SK-N-SH treated with all-trans-retinoic acid at 6 μM for 48 hours (cell line): ENCODE measurements around the gene AKAP13.

ENCODE experiments used
- OSR1 ChIP-seq: fragments of 250-450 bp; sonication (Bioruptor Pico); IDR thresholded peaks from 2 replicates; pipeline ENCODE4 v1.8.0; 2022; ENCODE audit warnings: moderate library complexity, mild to moderate bottlenecking, inconsistent platforms
- TCF4 ChIP-seq: fragments of 250-450 bp; sonication (Bioruptor Pico); IDR thresholded peaks from 2 replicates; pipeline ENCODE4 v1.8.0; 2021; ENCODE audit warnings: mild to moderate bottlenecking, moderate library complexity, borderline replicate concordance
- ZFP3 ChIP-seq: fragments of 250-450 bp; sonication (Bioruptor Pico); IDR thresholded peaks from 2 replicates; pipeline ENCODE4 v1.5.0; 2020; ENCODE audit warnings: mild to moderate bottlenecking, moderate library complexity
- ZNF565 ChIP-seq: fragments of 450-650 bp; formaldehyde crosslinking; conservative IDR thresholded peaks from 2 replicates; pipeline ENCODE4 v1.5.0; 2020; ENCODE audit warnings: low read depth, mild to moderate bottlenecking, moderate library complexity
- TF ChIP-seq, protein P1 (sequence below): fragments of 250-450 bp; sonication (Bioruptor Pico); IDR thresholded peaks from 2 replicates; pipeline ENCODE4 v1.8.0; 2020; ENCODE audit warnings: mild to moderate bottlenecking, moderate library complexity, borderline replicate concordance
- TF ChIP-seq, protein P2 (sequence below): fragments of 250-450 bp; sonication (Bioruptor Pico); IDR thresholded peaks from 2 replicates; pipeline ENCODE4 v1.5.0; 2020; ENCODE audit warnings: mild to moderate bottlenecking, moderate library complexity

DNA sequence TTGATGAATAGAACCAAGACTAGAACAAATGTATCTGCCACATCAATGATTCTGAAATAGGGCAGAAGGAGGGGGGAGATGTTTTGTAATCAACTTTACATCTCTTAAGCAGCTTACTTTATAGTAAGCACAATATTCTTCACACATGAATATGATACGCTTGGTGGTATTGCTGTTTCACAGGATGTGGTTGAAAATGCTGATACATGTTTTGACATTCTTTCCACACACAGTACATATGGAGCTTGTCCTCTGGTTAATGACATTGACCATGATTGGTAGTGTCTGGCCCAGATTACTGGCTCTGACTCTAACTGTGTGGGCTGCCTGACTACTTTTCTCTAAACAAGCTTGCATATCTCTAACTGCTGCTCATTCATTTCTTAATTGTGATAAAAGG is 245.5 kb downstream of the AKAP13 start:
- TF ChIP-seq TCF4 (CRISPR knock-in tag) (no peak), ZNF565 (no peak), OSR1 (CRISPR knock-in tag) (no peak), ZFP3 (CRISPR knock-in tag) (no peak)
- TF ChIP-seq, protein P1, sequence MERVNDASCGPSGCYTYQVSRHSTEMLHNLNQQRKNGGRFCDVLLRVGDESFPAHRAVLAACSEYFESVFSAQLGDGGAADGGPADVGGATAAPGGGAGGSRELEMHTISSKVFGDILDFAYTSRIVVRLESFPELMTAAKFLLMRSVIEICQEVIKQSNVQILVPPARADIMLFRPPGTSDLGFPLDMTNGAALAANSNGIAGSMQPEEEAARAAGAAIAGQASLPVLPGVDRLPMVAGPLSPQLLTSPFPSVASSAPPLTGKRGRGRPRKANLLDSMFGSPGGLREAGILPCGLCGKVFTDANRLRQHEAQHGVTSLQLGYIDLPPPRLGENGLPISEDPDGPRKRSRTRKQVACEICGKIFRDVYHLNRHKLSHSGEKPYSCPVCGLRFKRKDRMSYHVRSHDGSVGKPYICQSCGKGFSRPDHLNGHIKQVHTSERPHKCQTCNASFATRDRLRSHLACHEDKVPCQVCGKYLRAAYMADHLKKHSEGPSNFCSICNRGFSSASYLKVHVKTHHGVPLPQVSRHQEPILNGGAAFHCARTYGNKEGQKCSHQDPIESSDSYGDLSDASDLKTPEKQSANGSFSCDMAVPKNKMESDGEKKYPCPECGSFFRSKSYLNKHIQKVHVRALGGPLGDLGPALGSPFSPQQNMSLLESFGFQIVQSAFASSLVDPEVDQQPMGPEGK (CRISPR knock-in tag), result no peak
- TF ChIP-seq, protein P2, sequence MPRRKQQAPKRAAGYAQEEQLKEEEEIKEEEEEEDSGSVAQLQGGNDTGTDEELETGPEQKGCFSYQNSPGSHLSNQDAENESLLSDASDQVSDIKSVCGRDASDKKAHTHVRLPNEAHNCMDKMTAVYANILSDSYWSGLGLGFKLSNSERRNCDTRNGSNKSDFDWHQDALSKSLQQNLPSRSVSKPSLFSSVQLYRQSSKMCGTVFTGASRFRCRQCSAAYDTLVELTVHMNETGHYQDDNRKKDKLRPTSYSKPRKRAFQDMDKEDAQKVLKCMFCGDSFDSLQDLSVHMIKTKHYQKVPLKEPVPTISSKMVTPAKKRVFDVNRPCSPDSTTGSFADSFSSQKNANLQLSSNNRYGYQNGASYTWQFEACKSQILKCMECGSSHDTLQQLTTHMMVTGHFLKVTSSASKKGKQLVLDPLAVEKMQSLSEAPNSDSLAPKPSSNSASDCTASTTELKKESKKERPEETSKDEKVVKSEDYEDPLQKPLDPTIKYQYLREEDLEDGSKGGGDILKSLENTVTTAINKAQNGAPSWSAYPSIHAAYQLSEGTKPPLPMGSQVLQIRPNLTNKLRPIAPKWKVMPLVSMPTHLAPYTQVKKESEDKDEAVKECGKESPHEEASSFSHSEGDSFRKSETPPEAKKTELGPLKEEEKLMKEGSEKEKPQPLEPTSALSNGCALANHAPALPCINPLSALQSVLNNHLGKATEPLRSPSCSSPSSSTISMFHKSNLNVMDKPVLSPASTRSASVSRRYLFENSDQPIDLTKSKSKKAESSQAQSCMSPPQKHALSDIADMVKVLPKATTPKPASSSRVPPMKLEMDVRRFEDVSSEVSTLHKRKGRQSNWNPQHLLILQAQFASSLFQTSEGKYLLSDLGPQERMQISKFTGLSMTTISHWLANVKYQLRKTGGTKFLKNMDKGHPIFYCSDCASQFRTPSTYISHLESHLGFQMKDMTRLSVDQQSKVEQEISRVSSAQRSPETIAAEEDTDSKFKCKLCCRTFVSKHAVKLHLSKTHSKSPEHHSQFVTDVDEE (CRISPR knock-in tag), result no peak
